22Rv1 (cell line): ENCODE data around the gene GFOD2.

Experiments used
- H3K27ac ChIP-seq: fragments of 450-650 bp; 2 replicates; pipeline ENCODE4 v1.5.1; 2017
- CTCF ChIP-seq: fragments of 450-650 bp; IDR thresholded peaks from 2 replicates; pipeline ENCODE4 v1.5.1; 2017; ENCODE audit warnings: mild to moderate bottlenecking
- ZFX ChIP-seq: fragments of 450-650 bp; IDR thresholded peaks from 2 replicates; pipeline ENCODE4 v1.6.1; 2017; ENCODE audit warnings: antibody characterized with exemption, borderline replicate concordance

GFOD2 gene

DNA sequence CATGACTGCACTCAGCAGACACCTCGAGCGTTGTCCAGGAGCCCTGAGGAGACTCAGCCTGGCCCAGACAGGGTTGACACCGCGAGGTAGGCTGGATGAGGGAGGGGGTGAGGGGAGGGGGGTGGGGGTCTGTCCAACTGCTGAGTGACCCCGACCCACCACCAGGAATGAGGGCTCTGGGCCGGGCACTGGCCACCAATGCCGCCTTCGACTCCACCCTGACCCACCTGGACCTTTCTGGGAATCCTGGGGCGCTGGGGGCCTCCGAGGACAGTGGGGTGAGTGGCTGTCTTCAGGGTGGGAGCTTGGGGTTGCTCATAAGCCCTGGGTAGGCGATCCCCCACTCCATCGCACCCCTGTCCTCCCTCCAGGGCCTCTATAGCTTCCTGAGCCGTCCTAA is 71.4 kb downstream of the GFOD2 start:
- no peak for TF ChIP-seq ZFX
- TF ChIP-seq CTCF: no peak
- H3K27ac ChIP-seq: no peak overlapping the region

- H3K27ac ChIP-seq: no peak overlapping the region
- TF ChIP-seq CTCF (no peak), ZFX (no peak)
Observed at GRCh38 chr16:67647111-67647651, 71.9 kb downstream of the GFOD2 start.

GRCh38 chr16:67645397-67646121 is 73.6 kb downstream of the GFOD2 start:
- no peak overlapping the region for H3K27ac ChIP-seq
- TF ChIP-seq CTCF (no peak), ZFX (no peak)

DNA sequence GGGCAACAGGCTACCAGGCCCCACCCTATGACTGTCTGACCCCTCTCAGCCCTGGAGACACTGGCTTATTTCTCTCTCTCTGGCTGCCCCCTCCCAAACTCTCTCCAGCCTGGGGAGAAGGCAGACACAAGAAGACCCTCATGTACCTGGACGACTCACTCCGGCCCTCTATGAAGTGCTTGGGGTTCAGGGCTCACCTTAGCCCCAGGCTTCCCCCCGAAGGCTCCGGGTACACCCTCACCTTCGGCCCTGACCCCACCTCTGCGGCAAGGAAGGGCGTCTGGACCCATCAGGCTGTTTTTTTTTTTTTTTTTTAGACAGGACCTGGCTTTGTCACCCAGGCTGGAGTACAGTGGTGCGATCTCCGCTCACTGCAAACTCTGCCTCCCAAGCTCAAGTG is 75.1 kb downstream of the GFOD2 start:
- no peak overlapping the region for H3K27ac ChIP-seq
- TF ChIP-seq CTCF: no peak
- TF ChIP-seq ZFX: no peak

GRCh38 chr16:67641779-67642708 is 77.1 kb downstream of the GFOD2 start:
- TF ChIP-seq CTCF (no peak), ZFX (no peak)
- no peak overlapping the region for H3K27ac ChIP-seq

GRCh38 chr16:67637625-67638024 is 81.5 kb downstream of the GFOD2 start:
- TF ChIP-seq ZFX (no peak), CTCF (no peak)
- no peak overlapping the region for H3K27ac ChIP-seq

DNA sequence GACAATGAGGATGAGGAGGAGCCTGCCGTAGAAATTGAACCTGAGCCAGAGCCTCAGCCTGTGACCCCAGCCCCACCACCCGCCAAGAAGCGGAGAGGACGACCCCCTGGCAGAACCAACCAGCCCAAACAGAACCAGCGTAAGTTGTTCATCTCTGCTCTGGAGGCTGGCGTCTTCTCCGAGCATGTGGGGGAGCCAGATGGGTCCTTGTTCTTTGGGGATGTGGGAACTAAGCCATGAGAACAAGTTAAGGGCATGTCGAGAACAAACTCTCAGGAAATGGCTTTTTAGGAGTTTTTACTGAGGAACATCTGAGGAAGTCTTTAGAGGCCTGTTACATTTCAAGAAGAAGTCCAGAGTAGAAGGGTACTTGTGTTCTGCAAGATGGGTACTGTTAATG is 82.4 kb downstream of the GFOD2 start:
- TF ChIP-seq ZFX: no peak
- TF ChIP-seq CTCF: no peak
- H3K27ac ChIP-seq: no peak overlapping the region
